Parathyroid adenoma (tissue), 2 donors: Measurements from ENCODE around the gene GRM7.

Experiments used
- H2AFZ ChIP-seq: fragments of 300-600 bp; sonication (generic); one replicate; pipeline ENCODE4 v1.7.0; 2017; ENCODE audit warnings: antibody characterized with exemption, mild to moderate bottlenecking
- H3K27ac ChIP-seq: fragments of 300-600 bp; sonication (generic); one replicate; pipeline ENCODE4 v1.7.0; 2017
- H3K27me3 ChIP-seq: fragments of 300-600 bp; sonication (generic); one replicate; pipeline ENCODE4 v1.7.0; 2017; ENCODE audit warnings: low read length; ENCODE audit not compliant: control insufficient read depth, insufficient read depth
- H3K36me3 ChIP-seq: fragments of 300-600 bp; sonication (generic); one replicate; pipeline ENCODE4 v1.7.0; 2017; ENCODE audit warnings: low read length; ENCODE audit not compliant: control insufficient read depth, insufficient read depth
- H3K4me1 ChIP-seq: fragments of 300-600 bp; sonication (generic); one replicate; pipeline ENCODE4 v1.7.0; 2017; ENCODE audit warnings: control low read depth
- H3K4me2 ChIP-seq: fragments of 300-600 bp; sonication (generic); one replicate; pipeline ENCODE4 v1.7.0; 2017; ENCODE audit warnings: low read length
- H3K4me3 ChIP-seq: fragments of 300-600 bp; sonication (generic); one replicate; pipeline ENCODE4 v1.7.0; 2017; ENCODE audit warnings: low read depth, low read length
- H3K79me2 ChIP-seq: fragments of 300-600 bp; sonication (generic); one replicate; pipeline ENCODE4 v1.7.0; 2017; ENCODE audit warnings: control low read depth
- H3K9ac ChIP-seq: fragments of 300-600 bp; sonication (generic); one replicate; pipeline ENCODE4 v1.7.0; 2017; ENCODE audit warnings: mild to moderate bottlenecking
- H3K9me3 ChIP-seq: fragments of 300-600 bp; sonication (generic); one replicate; pipeline ENCODE4 v1.7.0; 2017; ENCODE audit warnings: low read length; ENCODE audit not compliant: control insufficient read depth
- CTCF ChIP-seq: fragments of 300-600 bp; sonication (generic); IDR thresholded peaks from one replicate; pipeline ENCODE4 v1.7.0; 2017; ENCODE audit warnings: antibody characterized with exemption, mild to moderate bottlenecking
- donor health status: primary hyperparathyroidism.

The GRM7 gene

DNA sequence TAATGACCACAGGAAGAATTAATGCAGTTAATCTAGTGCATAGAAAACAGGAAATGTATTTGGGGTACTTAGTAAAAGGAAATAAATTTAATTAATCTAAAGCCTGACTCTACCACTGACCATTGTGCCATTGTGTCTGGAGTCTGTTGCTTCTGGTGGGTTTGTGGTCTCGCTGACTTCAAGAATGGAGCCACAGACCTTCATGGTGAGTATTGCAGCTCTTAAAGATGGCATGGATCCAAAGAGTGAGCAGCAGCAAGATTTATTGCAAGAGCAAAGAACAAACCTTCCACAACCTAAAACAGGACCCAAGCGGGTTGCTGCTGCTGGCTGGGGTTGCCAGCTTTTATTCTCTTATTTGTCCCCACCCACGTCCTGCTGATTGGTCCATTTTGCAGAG, 929.2 kb downstream of the GRM7 start:
- H3K9ac ChIP-seq = no peak overlapping the region
- no peak overlapping the region for H3K4me3 ChIP-seq
- no peaks in the 10 kb centered on the region for H3K36me3 ChIP-seq
- H3K79me2 ChIP-seq = no peaks in the 10 kb centered on the region
- no peaks in the 10 kb centered on the region for H3K9me3 ChIP-seq
- TF ChIP-seq CTCF = no peak
- H3K27ac ChIP-seq = no peak overlapping the region
- no peaks in the 10 kb centered on the region for H3K27me3 ChIP-seq
- no peak overlapping the region for H3K4me2 ChIP-seq
- H3K4me1 ChIP-seq = no peaks in the 10 kb centered on the region
- H2AFZ ChIP-seq = no peak overlapping the region
